ENCODE results near the gene RRBP1.

RRBP1 gene

GRCh38 chr20:17621229-17621968 is 60.6 kb downstream of the RRBP1 start:
- DNase-seq (ENCODE audit: low spot score): no peak

DNA sequence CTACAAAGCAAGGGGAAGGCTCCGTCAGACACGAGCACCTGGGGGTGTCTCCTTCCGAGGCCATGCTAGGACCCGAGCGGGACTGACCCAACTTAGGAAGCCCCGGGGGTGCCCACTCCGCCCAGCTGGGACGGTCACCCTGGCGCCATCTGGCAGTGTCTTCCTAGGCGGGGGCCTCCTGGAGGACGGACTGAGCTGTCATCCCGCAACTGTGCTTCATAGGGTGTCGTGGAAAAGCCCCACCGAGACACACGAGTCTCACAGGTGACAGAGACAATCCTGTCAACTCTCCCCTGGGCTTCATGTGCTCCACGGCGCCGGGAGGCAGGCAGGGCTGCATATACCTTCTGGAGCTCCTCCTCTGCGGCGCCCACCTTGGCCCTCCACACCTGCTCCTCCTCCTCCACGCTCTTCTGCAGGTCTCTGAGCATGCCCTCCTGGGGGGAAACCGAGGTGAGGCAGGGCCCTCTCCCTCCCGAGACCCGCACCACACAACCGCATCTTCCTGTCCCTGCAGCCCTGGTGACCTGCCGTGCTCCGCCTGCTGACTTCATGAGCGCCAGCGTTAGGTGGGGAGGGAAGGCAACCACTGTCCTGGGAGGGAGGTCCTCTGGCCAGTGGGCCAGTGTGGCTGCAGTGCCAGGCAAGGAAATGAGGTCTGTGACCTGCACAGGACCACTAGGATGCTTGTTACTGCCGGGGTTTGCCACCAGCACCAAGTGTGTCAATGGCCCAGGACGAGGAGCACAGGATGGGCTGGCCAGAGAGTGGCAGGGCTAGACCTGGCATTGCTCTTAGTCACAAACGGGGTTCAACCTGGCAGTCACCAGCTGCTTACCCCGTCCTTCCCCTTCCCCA is 61.4 kb downstream of the RRBP1 start:
- no peak for DNase-seq (ENCODE audit: low spot score)

GRCh38 chr20:17619351-17620093 is 62.5 kb downstream of the RRBP1 start:
- peak; percentile 15 for DNase-seq (ENCODE audit: low spot score)

- no peak for DNase-seq (ENCODE audit: low spot score)
Observed at GRCh38 chr20:17618673-17619013, 63.4 kb downstream of the RRBP1 start.

- DNase-seq (ENCODE audit: low spot score): peak; percentile 23
Observed at GRCh38 chr20:17617868-17618672, 64.0 kb downstream of the RRBP1 start.

GRCh38 chr20:17617212-17617867 is 64.7 kb downstream of the RRBP1 start:
- peak; percentile 88 for DNase-seq (ENCODE audit: low spot score)

DNA sequence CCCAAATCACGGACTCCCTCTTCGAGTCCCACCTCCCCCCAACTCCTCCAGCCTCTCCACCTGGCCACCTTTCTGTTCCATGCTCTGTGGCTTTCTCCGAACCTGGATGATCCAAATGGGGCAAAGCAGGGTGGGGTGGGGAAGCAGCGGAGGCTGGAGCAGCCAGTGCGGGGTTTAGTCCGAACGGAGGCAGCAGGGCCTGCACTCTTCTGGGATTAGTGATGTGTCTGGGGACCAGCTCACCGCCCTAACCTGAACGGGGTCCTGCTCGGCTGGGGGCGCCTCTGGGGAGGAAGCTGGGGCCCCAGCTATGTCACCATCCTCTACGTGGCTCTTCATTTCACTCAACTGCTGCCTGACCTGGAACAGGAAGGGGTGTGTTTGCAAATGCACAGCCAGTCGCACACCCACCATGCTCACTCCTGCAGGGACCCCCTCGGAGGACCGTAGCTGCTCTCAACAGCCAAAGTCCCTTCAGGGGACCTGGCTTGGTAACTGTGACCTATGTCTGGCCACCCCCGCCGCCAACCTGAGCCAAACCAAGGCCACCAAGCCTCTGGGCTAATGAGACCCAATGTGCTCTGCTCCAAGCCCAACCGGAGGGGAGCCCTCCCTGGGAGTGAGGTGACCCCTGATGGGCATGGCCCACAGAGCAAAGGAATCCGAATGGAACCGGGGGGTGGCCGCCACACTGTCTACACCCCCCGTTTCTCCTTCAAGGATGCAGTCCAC is 65.4 kb downstream of the RRBP1 start:
- DNase-seq (ENCODE audit: low spot score): no peak

- DNase-seq (ENCODE audit: low spot score): no peak
Observed at GRCh38 chr20:17615645-17616479, 66.2 kb downstream of the RRBP1 start.

GRCh38 chr20:17614812-17615644 is 67.0 kb downstream of the RRBP1 start:
- DNase-seq (ENCODE audit: low spot score): peak; percentile 29

DNA sequence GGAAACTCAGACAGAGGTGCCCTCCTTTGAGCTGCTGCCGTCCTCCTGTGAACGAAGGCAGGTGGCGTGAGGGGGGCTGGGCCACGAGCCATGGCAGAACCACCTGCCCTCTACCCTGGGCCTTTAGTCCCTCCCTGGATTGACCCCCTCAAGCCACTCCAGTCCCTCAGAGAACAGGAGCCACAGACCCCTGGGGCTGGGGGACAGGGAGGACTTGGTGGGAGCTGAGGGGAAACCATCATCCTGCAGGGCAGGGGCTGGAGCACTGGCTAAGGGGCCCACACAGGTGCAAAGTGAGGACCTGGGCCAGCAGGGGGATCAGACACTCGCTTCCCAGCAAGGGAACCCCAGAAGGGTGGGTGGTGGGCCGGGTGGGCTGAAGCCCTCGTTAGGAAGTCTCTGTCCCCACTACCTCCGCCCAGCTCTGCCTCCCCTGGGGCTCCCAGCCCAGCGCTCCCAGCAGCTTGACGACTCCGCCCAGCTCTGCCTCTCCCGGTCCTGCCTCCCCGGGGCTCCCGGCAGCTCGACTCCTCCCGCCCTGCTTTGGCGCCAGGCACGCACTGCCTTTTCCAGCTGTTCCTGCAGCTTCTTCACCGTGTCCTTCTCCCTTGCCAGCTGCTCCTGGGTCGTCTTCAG is 67.7 kb downstream of the RRBP1 start:
- DNase-seq (ENCODE audit: low spot score): peak; percentile 27

- DNase-seq (ENCODE audit: low spot score): peak; percentile 23
Observed at GRCh38 chr20:17613328-17614175, 68.5 kb downstream of the RRBP1 start.

- DNase-seq (ENCODE audit: low spot score): no peak
Observed at GRCh38 chr20:17612992-17613327, 69.1 kb downstream of the RRBP1 start.

- peak; percentile 24 for DNase-seq (ENCODE audit: low spot score)
Observed at GRCh38 chr20:17612287-17612991, 69.6 kb downstream of the RRBP1 start.

DNA sequence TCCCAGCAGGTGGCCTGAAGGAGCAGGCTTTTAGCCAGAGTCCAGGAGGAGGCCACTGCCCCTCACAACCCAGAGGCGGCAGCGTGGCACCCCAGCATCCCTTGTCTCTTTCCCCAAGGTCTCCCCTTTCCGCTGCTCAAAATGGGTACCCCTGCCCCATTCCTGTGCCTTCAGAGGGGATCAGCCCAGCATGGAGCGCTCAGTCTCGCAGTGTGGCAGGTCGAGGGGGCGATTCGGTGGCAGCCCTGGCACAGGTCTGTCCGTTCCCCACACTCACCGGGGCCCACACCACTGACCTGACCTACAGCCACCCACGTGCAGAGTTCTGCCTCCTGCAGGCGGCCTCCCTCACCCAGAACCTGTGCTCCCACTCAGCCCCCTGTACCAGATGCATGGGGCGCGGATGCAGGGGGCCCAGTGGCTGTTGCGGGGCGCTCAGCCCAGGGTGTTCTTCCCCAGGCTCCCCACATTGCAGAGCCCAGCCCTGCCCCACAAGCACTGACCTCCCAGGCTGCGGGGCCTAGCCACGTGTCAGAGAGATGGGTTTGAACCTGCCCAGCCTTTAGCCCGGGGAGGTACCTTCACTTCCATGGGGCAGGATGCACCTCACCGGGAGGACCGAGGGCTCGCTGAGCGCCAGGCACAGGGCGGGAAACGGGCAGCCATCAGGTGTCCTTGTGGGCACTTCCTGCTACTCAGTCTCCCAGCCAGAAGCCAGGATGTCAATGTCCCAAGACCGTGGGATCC is 70.3 kb downstream of the RRBP1 start:
- peak; percentile 72 for DNase-seq (ENCODE audit: low spot score)

GRCh38 chr20:17611290-17611539 is 70.8 kb downstream of the RRBP1 start:
- no peak for DNase-seq (ENCODE audit: low spot score)

GRCh38 chr20:17610566-17611289 is 71.3 kb downstream of the RRBP1 start:
- no peak for DNase-seq (ENCODE audit: low spot score)
